NCI-H748 (cell line): Measurements from ENCODE around the gene ABCG1.

Source experiments
- DNase-seq: peaks from one replicate; lab custom pipeline; 2025; ENCODE audit not compliant: unreplicated experiment; lab: John Stamatoyannopoulos, UW

The ABCG1 gene

DNA sequence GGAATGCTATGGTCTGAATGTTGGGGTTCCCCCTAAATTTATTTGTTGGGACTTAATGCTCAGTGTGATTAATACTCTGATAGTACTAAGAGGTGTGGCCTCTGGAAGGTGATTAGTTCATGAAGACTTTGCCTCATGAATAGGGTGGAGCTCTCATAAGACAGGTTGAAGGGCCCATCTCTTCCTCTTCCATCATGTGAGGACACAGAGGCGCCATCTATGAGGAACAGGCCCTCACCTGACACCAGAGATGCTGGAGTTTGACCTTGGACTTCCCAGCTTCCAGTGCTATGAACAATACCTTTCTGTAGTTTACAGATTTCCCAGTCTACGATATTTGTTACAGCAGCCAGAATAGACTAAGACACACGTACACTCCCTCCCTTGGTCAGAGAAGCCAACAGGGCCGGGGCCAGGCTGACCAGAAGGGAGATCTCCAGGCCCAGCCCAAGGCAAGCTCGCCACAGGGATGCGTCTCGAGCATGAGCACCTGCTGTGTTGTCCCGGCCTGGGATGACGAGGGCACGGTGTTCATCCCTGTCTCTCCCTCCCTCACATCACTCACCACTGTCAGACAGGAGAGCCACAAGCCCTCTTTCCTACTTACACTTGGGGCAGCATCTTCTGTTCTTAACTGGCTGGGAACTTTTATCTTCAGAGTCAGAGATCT, 4.7 kb upstream of the ABCG1 start:
- no peak for DNase-seq

DNA sequence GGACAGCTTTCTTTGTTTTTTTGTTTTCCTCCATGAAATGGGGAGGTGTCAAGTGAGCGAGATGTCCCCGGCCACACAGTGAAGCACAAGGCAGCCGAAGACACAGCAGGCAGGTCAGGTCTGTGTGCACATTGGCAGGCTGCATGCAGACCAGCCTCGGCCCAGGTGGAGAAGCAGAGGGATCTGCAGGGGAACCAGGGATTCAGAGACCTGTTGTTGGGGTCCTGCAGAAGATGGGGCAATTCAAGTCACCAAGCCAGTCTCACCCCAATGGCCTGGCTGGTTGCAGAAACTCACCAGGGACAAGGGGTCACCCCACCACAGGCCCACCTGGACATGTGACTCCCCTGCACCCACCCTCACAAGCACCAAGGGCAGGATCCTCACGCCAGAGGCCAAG, 4.0 kb upstream of the ABCG1 start:
- DNase-seq: no peak

DNA sequence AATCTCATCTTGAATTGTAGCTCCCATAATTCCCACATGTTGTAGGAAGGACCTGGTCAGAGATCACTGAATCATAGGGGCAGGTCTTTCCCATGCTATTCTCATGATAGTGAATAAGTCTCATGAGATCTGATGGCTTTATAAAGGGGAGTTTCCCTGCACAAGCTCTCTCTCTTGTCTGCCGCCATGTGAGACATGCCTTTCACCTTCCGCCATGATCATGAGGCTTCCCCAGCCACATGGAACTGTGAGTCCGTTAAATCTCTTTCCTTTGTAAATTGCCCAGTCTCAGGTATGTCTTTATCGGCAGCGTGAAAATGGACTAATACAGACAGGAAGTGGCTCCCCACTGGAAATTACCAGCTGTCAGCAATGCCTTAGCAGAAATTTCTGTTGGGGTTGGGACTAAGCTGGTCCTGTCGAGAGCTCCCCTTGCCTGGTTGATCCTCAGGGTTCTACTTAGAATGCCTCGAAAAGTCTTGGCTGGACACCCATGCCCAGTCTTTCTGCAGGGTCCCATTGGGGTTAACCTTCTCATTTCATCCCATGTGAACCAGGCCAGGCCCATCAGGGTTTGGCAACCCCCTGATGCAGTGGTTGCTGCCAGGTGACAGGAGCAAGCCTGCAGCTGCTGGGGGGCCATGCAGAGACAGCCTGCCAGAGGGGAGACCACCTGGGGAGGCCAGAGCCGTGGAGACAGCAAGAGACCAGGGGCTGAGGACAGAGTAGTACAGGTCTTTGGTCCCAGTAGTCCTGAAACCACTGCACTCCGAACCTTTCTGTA, 2.8 kb upstream of the ABCG1 start:
- DNase-seq: no peak

DNA sequence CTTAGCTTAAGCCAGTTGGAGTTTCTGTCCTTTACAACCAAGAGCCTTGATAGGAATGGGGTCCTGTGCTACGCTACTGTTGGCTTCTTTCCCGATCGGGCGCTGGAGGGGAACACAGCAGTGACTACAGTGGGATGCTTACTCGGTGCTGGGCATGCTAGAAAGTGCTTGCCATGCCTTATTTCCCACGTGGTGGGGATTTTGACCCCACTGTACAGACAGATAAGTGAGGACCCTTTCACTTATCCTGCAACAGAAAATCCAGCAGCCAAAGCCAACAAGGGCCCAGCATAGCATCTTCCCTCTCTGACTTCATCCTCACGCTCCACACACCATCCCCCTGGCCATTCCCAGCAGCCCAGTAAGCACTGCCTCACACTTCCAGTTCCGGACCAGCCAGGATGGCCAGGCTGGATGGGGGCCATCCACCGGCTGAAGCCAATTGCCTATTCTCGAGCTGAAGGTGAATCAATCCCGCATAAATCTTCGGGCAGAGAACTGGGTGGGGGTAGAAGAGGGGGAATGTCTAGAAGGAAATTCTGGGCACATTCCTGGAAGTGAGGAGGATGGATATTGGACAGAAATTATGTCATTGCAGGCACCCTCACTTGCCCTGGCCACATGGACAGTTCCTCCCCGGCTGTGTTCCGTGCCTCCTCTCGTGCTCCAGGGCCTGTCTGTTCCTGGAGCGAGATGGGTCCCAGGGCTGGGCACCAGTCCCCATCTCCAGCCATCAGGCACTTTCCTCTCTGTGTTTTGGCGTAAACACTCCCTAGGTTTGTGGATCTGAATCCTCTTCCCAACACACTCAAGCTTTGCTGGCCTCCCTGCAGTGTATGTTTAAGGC, 2.0 kb upstream of the ABCG1 start:
- no peak for DNase-seq

GRCh38 chr21:42219606-42220137, 732 bp downstream of the ABCG1 start:
- DNase-seq: peak; percentile 62

DNA sequence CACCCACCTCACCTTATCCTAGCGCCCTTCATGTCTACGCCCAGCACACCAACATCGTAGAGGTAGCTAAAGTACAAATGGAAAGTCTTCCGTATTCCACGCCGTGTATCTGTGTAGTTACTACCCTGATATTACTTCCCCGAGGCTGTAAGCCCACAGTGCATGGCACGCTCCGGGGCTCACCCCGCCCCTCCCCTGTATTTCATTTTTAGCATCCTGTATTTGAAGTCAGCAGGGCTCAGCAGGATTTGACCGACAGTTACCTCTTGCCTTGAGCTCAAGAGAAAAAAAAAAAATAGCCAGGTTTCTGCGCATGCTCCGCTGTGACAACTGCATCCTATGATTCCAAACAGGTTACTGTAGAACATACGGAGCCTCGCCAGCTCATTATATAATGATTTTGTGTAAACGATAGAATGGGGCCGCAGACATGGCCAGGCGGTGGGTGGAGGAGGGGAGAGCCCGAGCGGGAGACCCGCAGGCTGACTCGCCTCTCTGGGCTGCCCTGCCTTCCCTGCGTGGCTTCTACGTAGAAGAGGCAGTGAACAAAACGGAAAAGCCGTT, 1.3 kb downstream of the ABCG1 start:
- peak; percentile 96 for DNase-seq

DNA sequence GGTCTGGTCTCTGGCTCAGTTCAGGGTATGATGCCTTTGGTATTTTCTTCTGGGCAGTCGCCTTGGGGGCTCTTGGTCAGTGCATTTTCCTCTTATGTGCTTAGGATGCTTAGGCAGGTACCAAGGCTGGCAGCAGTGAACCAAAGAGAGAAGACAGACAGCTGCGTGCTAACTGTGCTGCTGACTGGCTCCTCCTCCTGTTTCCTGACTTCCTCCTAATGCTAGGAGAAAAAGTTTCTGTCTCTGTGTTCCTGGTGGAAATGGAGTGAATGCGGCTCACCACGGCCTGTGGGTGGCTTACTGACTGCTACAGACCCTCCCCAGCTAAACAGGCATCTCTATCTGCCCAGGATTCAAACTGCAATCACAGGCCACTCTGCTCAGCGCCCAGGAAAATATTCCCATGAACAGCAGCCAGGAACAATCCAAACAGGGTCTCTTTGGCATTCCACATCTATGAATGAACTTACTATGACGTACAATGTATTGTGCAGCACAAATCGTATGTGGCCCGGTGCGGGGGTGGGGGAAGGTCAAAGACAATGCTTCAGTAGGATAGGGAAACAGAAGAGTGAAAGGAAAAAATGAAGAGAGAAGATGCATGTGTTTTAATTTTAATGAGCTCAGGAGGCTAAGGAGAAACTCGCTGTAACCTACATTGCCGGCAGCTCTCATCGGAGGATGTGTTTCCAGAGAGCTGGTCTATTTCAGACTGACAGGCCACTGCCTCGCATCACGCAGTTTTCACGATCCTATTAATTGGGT, 2.8 kb downstream of the ABCG1 start:
- no peak for DNase-seq

GRCh38 chr21:42222386-42222785, 3.4 kb downstream of the ABCG1 start:
- DNase-seq: no peak

DNA sequence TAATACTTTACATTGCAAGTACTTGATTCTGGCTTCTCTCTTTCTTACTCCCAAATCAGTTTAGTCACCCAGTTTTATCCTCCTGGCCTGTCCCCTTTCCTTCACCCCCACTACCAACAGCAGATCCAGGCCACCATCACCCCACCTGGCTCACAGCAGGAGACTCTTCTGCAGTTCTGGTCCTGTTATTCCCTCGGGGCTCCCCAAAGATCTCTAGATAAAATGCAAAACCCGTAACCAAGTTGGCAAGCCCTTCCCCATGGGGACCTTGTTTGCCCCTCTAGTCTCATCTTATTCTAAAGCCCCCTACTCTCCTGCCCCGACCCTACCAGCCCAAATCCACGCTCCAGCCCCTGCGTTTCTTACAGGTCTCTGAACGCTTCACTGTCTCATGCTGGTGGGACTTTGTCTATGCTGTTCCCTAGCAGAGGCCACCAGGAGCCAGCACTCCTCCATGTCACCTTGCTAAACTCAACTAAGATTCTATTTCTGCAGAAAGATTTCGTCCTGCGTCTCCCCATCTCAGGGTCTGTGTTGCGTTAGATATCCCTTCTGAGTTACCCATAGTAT, 4.0 kb downstream of the ABCG1 start:
- DNase-seq: no peak

- no peak for DNase-seq
Measured at GRCh38 chr21:42223826-42224575, 5.1 kb downstream of the ABCG1 start.

GRCh38 chr21:42225042-42225441, 6.1 kb downstream of the ABCG1 start:
- no peak for DNase-seq

DNA sequence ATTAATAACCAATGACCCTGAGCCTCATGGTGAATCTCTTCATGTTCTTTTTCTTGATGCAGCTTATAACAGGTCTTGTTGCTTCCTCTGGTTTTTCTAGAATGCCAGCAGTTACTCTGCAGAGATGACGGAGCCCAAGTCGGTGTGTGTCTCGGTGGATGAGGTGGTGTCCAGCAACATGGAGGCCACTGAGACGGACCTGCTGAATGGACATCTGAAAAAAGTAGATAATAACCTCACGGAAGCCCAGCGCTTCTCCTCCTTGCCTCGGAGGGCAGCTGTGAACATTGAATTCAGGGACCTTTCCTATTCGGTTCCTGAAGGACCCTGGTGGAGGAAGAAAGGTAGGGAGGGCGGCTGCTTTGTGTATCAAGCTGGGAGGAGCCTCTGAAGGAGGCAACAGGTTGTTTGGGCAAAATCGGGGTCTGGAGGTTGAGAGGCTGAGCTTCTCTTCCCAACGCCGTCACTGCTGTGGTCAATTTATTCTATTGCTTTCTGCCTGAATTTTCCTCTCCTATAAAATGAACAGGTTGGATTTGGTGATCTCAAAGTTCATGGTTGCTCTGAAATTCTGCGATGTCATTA, 6.7 kb downstream of the ABCG1 start:
- DNase-seq: no peak

DNA sequence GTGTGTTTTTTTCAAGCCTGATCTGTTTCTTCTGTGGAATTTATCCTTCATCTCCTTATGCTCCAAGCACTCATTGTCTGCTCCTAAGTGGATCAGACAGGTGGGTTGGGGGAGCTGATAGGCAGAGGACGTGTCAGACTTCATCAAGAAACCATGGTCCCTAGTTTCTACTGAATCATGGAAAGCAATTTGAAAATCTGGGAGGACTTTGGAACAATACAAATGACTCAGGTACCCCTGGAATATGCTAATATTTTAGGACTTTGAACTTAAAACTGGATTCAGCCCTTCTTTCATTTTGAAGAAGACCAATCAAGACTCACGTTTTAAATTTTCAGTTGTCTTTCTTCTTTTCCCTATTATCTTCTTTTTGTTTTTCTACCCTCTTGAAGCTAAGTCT, 7.7 kb downstream of the ABCG1 start:
- no peak for DNase-seq

- DNase-seq: peak; percentile 51
Measured at GRCh38 chr21:42227909-42228708, 9.2 kb downstream of the ABCG1 start.

- DNase-seq: no peak
Measured at GRCh38 chr21:42228709-42229220, 9.8 kb downstream of the ABCG1 start.

DNA sequence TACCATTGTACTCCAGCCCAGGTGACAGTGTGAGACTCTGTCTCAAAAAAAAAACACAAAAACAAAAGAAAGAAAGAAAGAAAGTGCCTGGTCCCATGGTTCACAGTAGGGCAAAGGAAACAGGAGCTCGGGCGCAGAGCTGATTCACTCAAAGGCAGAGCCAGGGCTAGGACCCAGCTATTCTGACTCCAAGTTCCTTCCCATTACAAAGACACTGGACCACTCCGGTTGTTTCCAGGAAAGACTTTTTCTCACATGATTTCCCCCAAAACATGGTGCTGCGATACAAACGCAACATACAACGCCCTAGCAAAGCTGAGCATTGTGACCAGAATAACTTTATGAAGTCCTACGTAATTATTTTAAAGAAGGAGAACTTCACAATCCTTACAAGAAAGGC, 10.7 kb downstream of the ABCG1 start:
- no peak for DNase-seq

GRCh38 chr21:42230178-42230577, 11.2 kb downstream of the ABCG1 start:
- DNase-seq: no peak

- DNase-seq: no peak
Measured at GRCh38 chr21:42230636-42231035, 11.7 kb downstream of the ABCG1 start.
